Renal cortical epithelial cell (primary cell): ENCODE data around the gene LYPD3. TPM values are rescaled to one million over a fixed set of nuclear protein-coding genes. Genes with fewer than 3 reads are reported as not detected.
"Not testable (repeated sequence)": the region's sequence is repeated elsewhere in the genome, so short reads cannot be mapped to it uniquely, and the experiment has no call there.

Source experiments
- DNase-seq: peaks from one replicate; pipeline ENCODE4 v3.0.0-alpha.2; 2011; ENCODE audit warnings: low read depth
- total RNA-seq: library from RNA; depleted of rRNA; stranded (reverse); fragments of >200 nt; gene quantifications from 2 replicates; pipeline ENCODE4 v1.2.3, GENCODE V29; 2014

LYPD3 gene
- total RNA-seq, 1 donor from 2014 or later, result 0.20 TPM

GRCh38 chr19:43461303-43461702 lies 4.1 kb downstream of the LYPD3 start:
- DNase-seq, result no peak

GRCh38 chr19:43460362-43461016 lies 4.9 kb downstream of the LYPD3 start:
- DNase-seq, result no peak

- no peak for DNase-seq
Measured at GRCh38 chr19:43457809-43458208, 7.6 kb downstream of the LYPD3 start.

- no peak for DNase-seq
Measured at GRCh38 chr19:43455321-43456113, 9.9 kb downstream of the LYPD3 start.

GRCh38 chr19:43454031-43454430 lies 11.4 kb downstream of the LYPD3 start:
- DNase-seq, result no peak

- DNase-seq, result no peak
Measured at GRCh38 chr19:43452582-43452981, 12.8 kb downstream of the LYPD3 start.

GRCh38 chr19:43450545-43450997 lies 14.8 kb downstream of the LYPD3 start:
- peak; percentile 75 for DNase-seq

GRCh38 chr19:43447655-43448054 lies 17.8 kb downstream of the LYPD3 start:
- DNase-seq, result no peak

GRCh38 chr19:43446746-43447489 lies 18.5 kb downstream of the LYPD3 start:
- peak; percentile 68 for DNase-seq

GRCh38 chr19:43445426-43445825 lies 20.0 kb downstream of the LYPD3 start:
- no peak for DNase-seq

GRCh38 chr19:43444531-43445287 lies 20.7 kb downstream of the LYPD3 start:
- DNase-seq, result peak; percentile 92

- DNase-seq, result not testable (repeated sequence)
Measured at GRCh38 chr19:43444091-43444490, 21.3 kb downstream of the LYPD3 start.

- DNase-seq, result no peak
Measured at GRCh38 chr19:43441716-43442115, 23.7 kb downstream of the LYPD3 start.

GRCh38 chr19:43439709-43440063 lies 25.7 kb downstream of the LYPD3 start:
- DNase-seq, result no peak

GRCh38 chr19:43439032-43439708 lies 26.2 kb downstream of the LYPD3 start:
- DNase-seq, result peak; percentile 61

GRCh38 chr19:43438291-43439031 lies 26.9 kb downstream of the LYPD3 start:
- no peak for DNase-seq

- DNase-seq, result no peak
Measured at GRCh38 chr19:43437712-43438111, 27.7 kb downstream of the LYPD3 start.

- not testable (repeated sequence) for DNase-seq
Measured at GRCh38 chr19:43437284-43437683, 28.1 kb downstream of the LYPD3 start.

- no peak for DNase-seq
Measured at GRCh38 chr19:43435775-43436174, 29.6 kb downstream of the LYPD3 start.

GRCh38 chr19:43433689-43434088 lies 31.7 kb downstream of the LYPD3 start:
- no peak for DNase-seq

- no peak for DNase-seq
Measured at GRCh38 chr19:43433358-43433673, 32.1 kb downstream of the LYPD3 start.
